HG02642 (cell line): Measurements from ENCODE around the gene HPCAL1.

Experiments
- ATAC-seq: cut with Tn5 transposase; IDR thresholded peaks from one replicate; pipeline ENCODE4 v1.9.1; 2021; ENCODE audit warnings: mild to moderate bottlenecking; ENCODE audit not compliant: unreplicated experiment, poor library complexity

The HPCAL1 gene

GRCh38 chr2:10413503-10413902 is 110.8 kb downstream of the HPCAL1 start:
- no peak for ATAC-seq

GRCh38 chr2:10413991-10414451 is 111.3 kb downstream of the HPCAL1 start:
- ATAC-seq: no peak

GRCh38 chr2:10414591-10414990 is 111.9 kb downstream of the HPCAL1 start:
- no peak for ATAC-seq

- no peak for ATAC-seq
These were observed 112.3 kb downstream of the HPCAL1 start for GRCh38 chr2:10415048-10415447.

GRCh38 chr2:10415640-10416039 is 112.9 kb downstream of the HPCAL1 start:
- ATAC-seq: no peak

- ATAC-seq: no peak
These were observed 115.0 kb downstream of the HPCAL1 start for GRCh38 chr2:10417551-10418335.

GRCh38 chr2:10419553-10420257 is 117.0 kb downstream of the HPCAL1 start:
- ATAC-seq: no peak

- ATAC-seq: no peak
These were observed 119.5 kb downstream of the HPCAL1 start for GRCh38 chr2:10422251-10422650.

GRCh38 chr2:10422732-10423399 is 120.2 kb downstream of the HPCAL1 start:
- ATAC-seq: no peak

GRCh38 chr2:10423400-10423774 is 120.7 kb downstream of the HPCAL1 start:
- ATAC-seq: no peak

GRCh38 chr2:10424051-10424450 is 121.3 kb downstream of the HPCAL1 start:
- ATAC-seq: no peak

GRCh38 chr2:10424916-10425505 is 122.3 kb downstream of the HPCAL1 start:
- ATAC-seq: no peak

GRCh38 chr2:10425699-10426098 is 123.0 kb downstream of the HPCAL1 start:
- ATAC-seq: no peak

- ATAC-seq: no peak
These were observed 124.3 kb downstream of the HPCAL1 start for GRCh38 chr2:10426726-10427617.

GRCh38 chr2:10427618-10427949 is 124.9 kb downstream of the HPCAL1 start:
- ATAC-seq: no peak

- no peak for ATAC-seq
These were observed 125.7 kb downstream of the HPCAL1 start for GRCh38 chr2:10428355-10428754.

- no peak for ATAC-seq
These were observed 126.2 kb downstream of the HPCAL1 start for GRCh38 chr2:10428924-10429323.

GRCh38 chr2:10430886-10431622 is 128.3 kb downstream of the HPCAL1 start:
- ATAC-seq: no peak

GRCh38 chr2:10431797-10432196 is 129.1 kb downstream of the HPCAL1 start:
- ATAC-seq: no peak
